ENCODE data around the gene MAB21L4. TPM values are rescaled to one million over a fixed set of nuclear protein-coding genes. Genes with fewer than 3 reads are reported as not detected.
A peak's percentile ranks its signal among the peaks of the same experiment; 100 is the strongest.

The MAB21L4 gene
- polyA plus RNA-seq, 3 donors from 2014 or later = not detected

DNA sequence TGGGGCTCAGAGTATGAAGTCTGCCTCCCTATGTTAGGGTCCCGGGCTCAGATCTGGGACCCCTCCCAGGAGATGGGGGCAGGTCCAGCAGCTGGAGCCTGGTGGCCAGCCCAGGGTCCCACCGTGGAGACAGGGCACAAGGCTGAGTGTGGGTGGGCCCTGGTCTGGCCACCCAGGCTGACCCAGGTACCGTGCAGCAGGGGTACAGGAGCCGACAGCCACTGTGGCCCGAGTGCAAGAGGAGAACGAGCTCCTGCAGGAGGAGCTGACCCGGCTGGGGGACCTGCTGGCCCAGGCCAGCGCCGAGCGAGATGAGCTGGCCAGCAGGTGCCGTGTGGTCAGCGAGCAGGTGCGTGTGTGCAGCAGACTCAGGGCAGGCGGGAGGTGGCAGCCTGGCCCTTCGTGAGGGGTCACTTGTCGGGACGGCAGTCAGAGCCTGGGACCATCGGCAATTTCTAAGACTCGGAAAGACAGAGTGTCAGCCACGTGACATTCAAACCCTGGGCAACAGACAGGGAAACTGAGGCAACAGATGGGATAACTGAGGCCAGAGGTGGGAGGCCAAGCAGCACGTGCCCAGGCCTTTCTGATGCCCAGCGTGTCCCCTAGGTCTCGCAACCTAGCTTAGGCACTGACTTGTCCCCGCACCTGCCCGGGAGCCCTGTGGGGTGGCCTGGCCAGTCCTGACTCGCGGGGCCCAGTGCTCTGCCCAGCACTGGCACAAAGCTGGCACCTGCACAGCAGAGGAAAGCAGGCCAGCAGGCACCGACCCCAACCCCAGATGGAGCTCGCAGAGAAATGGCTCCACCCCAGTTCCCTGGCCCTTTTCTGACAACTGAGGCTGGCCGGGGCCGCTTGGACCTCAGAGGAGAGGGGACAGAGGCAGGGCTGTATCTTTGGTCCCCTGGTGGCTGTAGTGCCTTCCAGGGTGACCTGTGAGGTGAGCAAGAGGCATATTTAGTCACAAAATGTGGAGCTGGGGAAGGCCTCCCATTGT lies 24.1 kb upstream of the MAB21L4 start:
- H3K27ac Mint-ChIP-seq = no peak overlapping the region
- no peaks in the 10 kb centered on the region for H3K4me1 Mint-ChIP-seq
- peaks cover 0 to 2% (median 1%) of the 10 kb centered on the region in 3 donors for H3K27me3 Mint-ChIP-seq (ENCODE audit: low read depth in 3 of 3)
- no peaks in the 10 kb centered on the region for H3K36me3 Mint-ChIP-seq
- H3K4me3 Mint-ChIP-seq = no peak overlapping the region
- no peak for DNase-seq
- no peaks in the 10 kb centered on the region for H3K9me3 Mint-ChIP-seq

- H3K4me1 Mint-ChIP-seq = no peaks in the 10 kb centered on the region
- no peak for DNase-seq
Measured at GRCh38 chr2:240919161-240919781, 23.3 kb upstream of the MAB21L4 start.

DNA sequence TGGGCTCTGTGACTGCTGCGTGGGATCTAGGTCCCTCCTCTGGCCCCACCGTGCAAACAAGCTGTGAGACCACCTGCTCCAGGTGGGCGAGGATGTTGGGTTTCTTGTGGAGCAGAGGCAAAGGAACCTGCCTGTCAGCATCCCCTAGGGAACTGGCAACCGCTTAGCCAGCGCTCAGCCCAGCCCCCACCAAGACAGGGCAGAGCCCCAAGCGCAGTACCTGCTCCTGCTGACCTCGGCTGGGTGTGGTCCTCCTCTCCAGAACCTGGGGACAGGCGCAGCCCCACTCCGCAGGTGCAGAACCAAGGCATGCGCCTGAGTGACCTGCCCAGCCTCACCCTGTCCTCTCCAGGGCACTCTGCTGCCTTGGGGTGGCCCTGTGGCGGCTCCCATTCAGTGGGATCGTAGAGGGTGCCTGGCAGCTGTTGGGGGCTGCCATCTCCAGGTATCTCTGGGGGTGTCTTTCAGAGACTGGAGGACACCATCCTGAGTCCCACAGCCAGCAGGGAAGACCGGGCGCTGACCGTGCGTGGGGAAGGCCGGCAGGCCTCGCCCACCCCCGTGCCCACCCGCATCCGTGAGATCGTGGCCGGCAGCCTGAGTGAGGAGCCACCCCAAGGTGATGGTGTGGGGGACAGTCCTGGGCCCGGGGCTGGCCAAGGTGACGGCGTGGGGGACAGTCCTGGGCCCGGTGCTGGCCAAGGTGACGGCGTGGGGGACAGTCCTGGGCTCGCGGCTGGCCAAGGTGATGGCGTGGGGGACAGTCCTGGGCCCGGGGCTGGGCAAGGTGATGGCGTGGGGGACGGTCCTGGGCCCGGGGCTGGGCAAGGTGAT lies 22.5 kb upstream of the MAB21L4 start:
- no peak for DNase-seq

More at GRCh38 chr2:240919161-240919781, 23.3 kb upstream of the MAB21L4 start:
- Mint-ChIP-seq H3K4me3 (no peak overlapping the region), H3K36me3 (no peaks in the 10 kb centered on the region), H3K27me3 (ENCODE audit: low read depth in 3 of 3) (peaks cover 0 to 3% (median 2%) of the 10 kb centered on the region in 3 donors), H3K27ac (no peak overlapping the region), H3K9me3 (no peaks in the 10 kb centered on the region)

GRCh38 chr2:240917684-240918257 lies 21.8 kb upstream of the MAB21L4 start:
- DNase-seq = no peak
- no peaks in the 10 kb centered on the region for H3K36me3 Mint-ChIP-seq
- no peak overlapping the region for H3K27ac Mint-ChIP-seq
- no peaks in the 10 kb centered on the region for H3K4me1 Mint-ChIP-seq
- peaks cover 0 to under 1% (median 0%) of the 10 kb centered on the region in 6 donors for H3K9me3 Mint-ChIP-seq
- H3K4me3 Mint-ChIP-seq = no peak overlapping the region
- peaks cover 2 to 3% (median 2%) of the 10 kb centered on the region in 3 donors for H3K27me3 Mint-ChIP-seq (ENCODE audit: low read depth in 3 of 3)

More for the DNA sequence above, 22.5 kb upstream of the MAB21L4 start:
- no peaks in the 10 kb centered on the region for H3K36me3 Mint-ChIP-seq
- peaks cover 0 to 3% (median 2%) of the 10 kb centered on the region in 3 donors for H3K27me3 Mint-ChIP-seq (ENCODE audit: low read depth in 3 of 3)
- no peaks in the 10 kb centered on the region for H3K4me1 Mint-ChIP-seq
- H3K27ac Mint-ChIP-seq = no peak overlapping the region
- H3K9me3 Mint-ChIP-seq = no peaks in the 10 kb centered on the region
- H3K4me3 Mint-ChIP-seq = no peak overlapping the region

DNA sequence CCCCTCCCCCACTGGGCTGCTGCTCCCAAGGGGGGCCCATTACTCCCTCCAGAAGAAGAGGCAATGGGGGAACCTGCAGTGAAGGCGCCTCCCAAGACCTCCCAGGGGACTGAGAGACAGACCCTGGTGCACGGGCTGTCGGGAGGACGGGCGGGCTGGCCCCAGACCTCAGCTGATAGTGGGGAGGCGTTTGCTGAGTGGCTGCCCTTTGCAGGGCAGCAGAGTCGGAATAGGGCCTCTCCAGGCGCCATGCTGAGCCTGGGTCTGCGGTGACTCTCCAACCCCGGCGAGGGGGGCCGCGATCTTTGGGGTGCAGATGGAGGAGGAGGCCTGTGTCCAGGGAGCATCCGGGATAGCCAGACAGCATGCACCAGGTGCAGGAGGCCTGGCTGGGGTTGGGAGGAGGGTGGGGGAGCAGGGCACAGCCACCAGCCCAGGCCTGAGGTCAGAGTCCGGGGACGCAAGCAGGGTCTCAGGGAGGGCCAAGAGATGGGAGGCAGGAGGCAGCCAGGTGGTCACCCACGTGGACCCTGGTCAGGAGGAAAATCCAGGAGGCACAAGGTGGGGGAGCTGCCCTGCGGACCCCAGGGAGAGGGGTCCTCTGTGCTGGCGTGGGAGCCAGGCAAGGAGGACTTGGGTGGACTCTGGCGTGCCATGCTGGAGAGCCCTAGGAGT lies 21.2 kb upstream of the MAB21L4 start:
- DNase-seq = no peak
- H3K4me1 Mint-ChIP-seq = no peaks in the 10 kb centered on the region
- peaks cover 2 to 4% (median 4%) of the 10 kb centered on the region in 3 donors for H3K27me3 Mint-ChIP-seq (ENCODE audit: low read depth in 3 of 3)
- H3K9me3 Mint-ChIP-seq = peaks cover 0 to 1% (median 0%) of the 10 kb centered on the region in 6 donors
- no peak overlapping the region for H3K27ac Mint-ChIP-seq
- H3K36me3 Mint-ChIP-seq = no peaks in the 10 kb centered on the region
- no peak overlapping the region for H3K4me3 Mint-ChIP-seq

GRCh38 chr2:240916571-240917008 lies 20.6 kb upstream of the MAB21L4 start:
- Mint-ChIP-seq H3K36me3 (no peaks in the 10 kb centered on the region), H3K4me1 (no peaks in the 10 kb centered on the region), H3K27ac (no peak overlapping the region), H3K4me3 (no peak overlapping the region), H3K27me3 (ENCODE audit: low read depth in 3 of 3) (peaks cover 2 to 6% (median 4%) of the 10 kb centered on the region in 3 donors), H3K9me3 (peaks cover 0 to 1% (median 0%) of the 10 kb centered on the region in 6 donors)
- no peak for DNase-seq

- Mint-ChIP-seq H3K9me3 (peaks cover 0 to 1% (median 0%) of the 10 kb centered on the region in 6 donors), H3K4me1 (no peaks in the 10 kb centered on the region), H3K27ac (no peak overlapping the region), H3K36me3 (no peaks in the 10 kb centered on the region), H3K4me3 (no peak overlapping the region), H3K27me3 (ENCODE audit: low read depth in 3 of 3) (peaks cover 2 to 6% (median 3%) of the 10 kb centered on the region in 3 donors)
- DNase-seq = no peak
Measured at GRCh38 chr2:240915526-240916341, 19.8 kb upstream of the MAB21L4 start.

- Mint-ChIP-seq H3K9me3 (peaks cover 0 to 1% (median 0%) of the 10 kb centered on the region in 6 donors), H3K4me3 (no peak overlapping the region), H3K4me1 (no peaks in the 10 kb centered on the region), H3K27me3 (ENCODE audit: low read depth in 3 of 3) (peaks cover 2 to 6% (median 4%) of the 10 kb centered on the region in 3 donors), H3K27ac (no peak overlapping the region), H3K36me3 (no peaks in the 10 kb centered on the region)
- no peak for DNase-seq
Measured at GRCh38 chr2:240914645-240915525, 18.9 kb upstream of the MAB21L4 start.

GRCh38 chr2:240913810-240914644 lies 18.1 kb upstream of the MAB21L4 start:
- Mint-ChIP-seq H3K4me1 (no peaks in the 10 kb centered on the region), H3K27me3 (ENCODE audit: low read depth in 3 of 3) (peaks cover 2 to 5% (median 4%) of the 10 kb centered on the region in 3 donors), H3K4me3 (no peak overlapping the region), H3K9me3 (peaks cover 0 to 1% (median 0%) of the 10 kb centered on the region in 6 donors), H3K36me3 (no peaks in the 10 kb centered on the region), H3K27ac (no peak overlapping the region)
- DNase-seq = peak; percentile 7 to 20 (median 17)

- H3K4me3 Mint-ChIP-seq = no peak overlapping the region
- H3K4me1 Mint-ChIP-seq = no peaks in the 10 kb centered on the region
- no peaks in the 10 kb centered on the region for H3K36me3 Mint-ChIP-seq
- DNase-seq = no peak
- H3K9me3 Mint-ChIP-seq = peaks cover 0 to 1% (median 0%) of the 10 kb centered on the region in 6 donors
- H3K27ac Mint-ChIP-seq = no peak overlapping the region
- H3K27me3 Mint-ChIP-seq (ENCODE audit: low read depth in 3 of 3) = peaks cover 2 to 5% (median 4%) of the 10 kb centered on the region in 3 donors
Measured at GRCh38 chr2:240912878-240913809, 17.2 kb upstream of the MAB21L4 start.
